ENCODE measurements around the gene CMIP.
A peak's percentile ranks its signal among the peaks of the same experiment; 100 is the strongest.

CMIP gene

GRCh38 chr16:81595629-81596292 is 151.2 kb downstream of the CMIP start:
- no peak for TF ChIP-seq RAD21 (IDR thresholded peaks at IDR 0.05; ENCODE audit: low read depth)
- TF ChIP-seq TAF1 (IDR thresholded peaks at IDR 0.05; ENCODE audit: low read depth) = no peak
- no peak for TF ChIP-seq ZBTB7A (IDR thresholded peaks at IDR 0.05; ENCODE audit: low read depth)
- no peak for TF ChIP-seq TEAD4 (IDR thresholded peaks at IDR 0.05)
- TF ChIP-seq FOXM1 (IDR thresholded peaks at IDR 0.05; ENCODE audit: borderline replicate concordance, low read depth) = no peak
- TF ChIP-seq EGR1 (IDR thresholded peaks at IDR 0.05) = no peak
- no peak for TF ChIP-seq YY1 (IDR thresholded peaks at IDR 0.05; ENCODE audit: low read depth)
- no peak for TF ChIP-seq TCF12 (IDR thresholded peaks at IDR 0.05; ENCODE audit: low read depth)
- TF ChIP-seq CREB1 (IDR thresholded peaks at IDR 0.05; ENCODE audit: low read depth) = no peak
- no peak for TF ChIP-seq REST (IDR thresholded peaks at IDR 0.05; ENCODE audit: low read depth)
- TF ChIP-seq MAX (IDR thresholded peaks at IDR 0.05) = no peak
- TF ChIP-seq NFIC (IDR thresholded peaks at IDR 0.05) = no peak
- no peak for TF ChIP-seq CEBPB (IDR thresholded peaks at IDR 0.05)
- no peak for TF ChIP-seq EP300 (IDR thresholded peaks at IDR 0.05; ENCODE audit: borderline replicate concordance)
- TF ChIP-seq USF1 (IDR thresholded peaks at IDR 0.05) = no peak

GRCh38 chr16:81597079-81597658 is 152.6 kb downstream of the CMIP start:
- no peak for TF ChIP-seq NFIC (IDR thresholded peaks at IDR 0.05)
- TF ChIP-seq EGR1 (IDR thresholded peaks at IDR 0.05) = no peak
- no peak for TF ChIP-seq USF1 (IDR thresholded peaks at IDR 0.05)

- TF ChIP-seq EP300 (IDR thresholded peaks at IDR 0.05; ENCODE audit: borderline replicate concordance) = no peak
- no peak for TF ChIP-seq TCF12 (IDR thresholded peaks at IDR 0.05; ENCODE audit: low read depth)
- TF ChIP-seq ZBTB7A (IDR thresholded peaks at IDR 0.05; ENCODE audit: low read depth) = no peak
- no peak for TF ChIP-seq TEAD4 (IDR thresholded peaks at IDR 0.05)
- TF ChIP-seq FOXM1 (IDR thresholded peaks at IDR 0.05; ENCODE audit: borderline replicate concordance, low read depth) = no peak
- TF ChIP-seq REST (IDR thresholded peaks at IDR 0.05; ENCODE audit: low read depth) = no peak
- TF ChIP-seq NFIC (IDR thresholded peaks at IDR 0.05) = no peak
- TF ChIP-seq EGR1 (IDR thresholded peaks at IDR 0.05) = no peak
- TF ChIP-seq MAX (IDR thresholded peaks at IDR 0.05) = no peak
- no peak for TF ChIP-seq CREB1 (IDR thresholded peaks at IDR 0.05; ENCODE audit: low read depth)
- TF ChIP-seq USF1 (IDR thresholded peaks at IDR 0.05) = no peak
- no peak for TF ChIP-seq RAD21 (IDR thresholded peaks at IDR 0.05; ENCODE audit: low read depth)
- TF ChIP-seq CEBPB (IDR thresholded peaks at IDR 0.05) = no peak
- no peak for TF ChIP-seq YY1 (IDR thresholded peaks at IDR 0.05; ENCODE audit: low read depth)
- no peak for TF ChIP-seq TAF1 (IDR thresholded peaks at IDR 0.05; ENCODE audit: low read depth)
These were observed 153.5 kb downstream of the CMIP start for GRCh38 chr16:81598083-81598482.

GRCh38 chr16:81599034-81599744 is 154.6 kb downstream of the CMIP start:
- no peak for TF ChIP-seq TAF1 (IDR thresholded peaks at IDR 0.05; ENCODE audit: low read depth)
- TF ChIP-seq TCF12 (IDR thresholded peaks at IDR 0.05; ENCODE audit: low read depth) = peak; percentile 44; the same call in 1 of the 2 replicates
- TF ChIP-seq RAD21 (IDR thresholded peaks at IDR 0.05; ENCODE audit: low read depth) = no peak
- no peak for TF ChIP-seq ZBTB7A (IDR thresholded peaks at IDR 0.05; ENCODE audit: low read depth)
- TF ChIP-seq CREB1 (IDR thresholded peaks at IDR 0.05; ENCODE audit: low read depth) = no peak
- TF ChIP-seq REST (IDR thresholded peaks at IDR 0.05; ENCODE audit: low read depth) = no peak
- 0 out of 2 replicates have a peak, but pooled peaks have one; percentile 22 for TF ChIP-seq TEAD4 (IDR thresholded peaks at IDR 0.05)
- peak; percentile 58 for TF ChIP-seq MAX (IDR thresholded peaks at IDR 0.05)
- TF ChIP-seq FOXM1 (IDR thresholded peaks at IDR 0.05; ENCODE audit: borderline replicate concordance, low read depth) = no peak
- TF ChIP-seq YY1 (IDR thresholded peaks at IDR 0.05; ENCODE audit: low read depth) = 0 out of 2 replicates have a peak, but pooled peaks have one; percentile 24
- peak; percentile 40; the same call in 1 of the 2 replicates for TF ChIP-seq EP300 (IDR thresholded peaks at IDR 0.05; ENCODE audit: borderline replicate concordance)
- TF ChIP-seq EGR1 (IDR thresholded peaks at IDR 0.05) = no peak
- no peak for TF ChIP-seq CEBPB (IDR thresholded peaks at IDR 0.05)
- peak; percentile 77 for TF ChIP-seq NFIC (IDR thresholded peaks at IDR 0.05)
- no peak for TF ChIP-seq USF1 (IDR thresholded peaks at IDR 0.05)
